Prostate gland (tissue), 2 donors: ENCODE data around the gene RGS19. TPM values are rescaled to one million over a fixed set of nuclear protein-coding genes. Genes with fewer than 3 reads are reported as not detected.

Source experiments
- DNase-seq: peaks from one replicate; pipeline ENCODE4 v3.0.0-alpha.2; 2019; ENCODE audit warnings: low spot score
- H3K27ac ChIP-seq, 2 donors: fragments of 200-600 bp; sonication (generic); 2 replicates each; pipeline ENCODE4 v1.5.1; 2017 to 2019
- H3K27me3 ChIP-seq: fragments of 200-600 bp; sonication (generic); replicated peaks from 2 replicates; pipeline ENCODE4 v1.5.1; 2019; ENCODE audit not compliant: insufficient read depth
- H3K36me3 ChIP-seq, 2 donors: fragments of 200-600 bp; sonication (generic); 1 replicate in 1 of 2; 2 replicates in 1 of 2; pipeline versions ENCODE4 v1.5.1 to v1.8.1; 2017 to 2019
- H3K4me1 ChIP-seq: fragments of 200-600 bp; sonication (generic); replicated peaks from 2 replicates; pipeline ENCODE4 v1.5.1; 2019
- H3K4me3 ChIP-seq, 2 donors: fragments of 200-600 bp; sonication (generic); 2 replicates each; pipeline ENCODE4 v1.5.1; 2017 to 2019
- H3K9me3 ChIP-seq: fragments of 200-600 bp; sonication (generic); 2 replicates; pipeline ENCODE4 v1.5.1; 2017
- POLR2A ChIP-seq: fragments of 450-650 bp; IDR thresholded peaks from one replicate; pipeline ENCODE4 v1.6.1; 2016; ENCODE audit warnings: antibody characterized with exemption, mild to moderate bottlenecking
- POLR2AphosphoS5 ChIP-seq: sonication (generic); formaldehyde crosslinking; IDR thresholded peaks from one replicate; pipeline ENCODE4 v1.6.1; 2017; ENCODE audit warnings: antibody characterized with exemption
- WGBS: methylation state at CpG from one replicate; pipeline ENCODE4 v1.1.5; 2018; 5-methylcytosine and 5-hydroxymethylcytosine counted together
- intact Hi-C: fragments of 100-400 bp; cut with DNase I; formaldehyde crosslinking; loops from one replicate; pipeline ENCODE4 v1.14.2; 2022
- total RNA-seq, 2 donors: library from RNA; depleted of rRNA; stranded (reverse); fragments of >200 nt; gene quantifications; one replicate each; pipeline ENCODE4 v1.1.0, GENCODE V29; 2016
- TF ChIP-seq, protein P1 (sequence below), 4 experiments: fragments of 200-600 bp in 2 of 4; fragments of 450-650 bp in 2 of 4; sonication (generic) in 2 of 4; IDR thresholded peaks; 1 replicate in 3 of 4; 2 replicates in 1 of 4; pipeline ENCODE4 v1.5.1; 2016 to 2019; ENCODE audit warnings: antibody characterized with exemption in 4 of 4, mild to moderate bottlenecking in 2 of 4, moderate library complexity in 2 of 4

RGS19 gene
- total RNA-seq, 2 donors from 2014 or later, result 13.3 to 15.1 TPM

DNA sequence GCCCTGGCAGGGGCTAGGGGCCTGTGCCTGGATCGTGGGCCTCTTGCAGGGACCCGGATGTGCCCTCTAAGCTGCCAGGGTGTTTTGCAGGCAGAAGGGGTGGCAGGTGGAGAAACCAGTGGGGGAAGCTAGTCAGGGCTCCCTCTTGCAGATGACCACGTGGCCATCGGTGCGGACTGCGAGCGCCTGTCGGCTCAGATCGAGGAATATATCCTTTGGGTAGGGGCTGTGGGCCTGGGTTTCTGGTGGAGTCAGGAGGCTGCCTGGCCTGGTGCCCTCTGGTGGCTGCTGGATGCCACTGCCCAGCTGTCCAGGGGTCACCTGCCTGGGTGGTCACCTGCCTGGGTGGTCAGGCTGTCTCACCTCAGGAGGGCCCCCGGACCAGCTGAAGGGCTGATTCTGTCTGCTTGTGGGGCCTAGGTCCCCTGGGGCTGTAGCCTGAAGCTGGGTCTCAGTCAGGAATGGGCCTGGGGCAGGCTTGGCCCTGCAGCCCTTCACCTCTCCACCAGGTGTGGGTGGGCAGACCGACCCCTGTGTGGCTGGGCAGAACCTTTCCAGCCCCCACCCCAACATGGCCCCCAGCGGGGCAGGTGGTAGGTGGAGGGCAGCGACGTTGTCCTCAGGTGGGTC is 9.6 kb downstream of the RGS19 start:
- Histone ChIP-seq H3K4me3 (no peak overlapping the region), H3K36me3 (no peaks in the 10 kb centered on the region), H3K9me3 (no peaks in the 10 kb centered on the region), H3K27me3 (no peaks in the 10 kb centered on the region), H3K4me1 (no peaks in the 10 kb centered on the region), H3K27ac (no peak overlapping the region)
- no peak for TF ChIP-seq POLR2A
- TF ChIP-seq, protein P1, sequence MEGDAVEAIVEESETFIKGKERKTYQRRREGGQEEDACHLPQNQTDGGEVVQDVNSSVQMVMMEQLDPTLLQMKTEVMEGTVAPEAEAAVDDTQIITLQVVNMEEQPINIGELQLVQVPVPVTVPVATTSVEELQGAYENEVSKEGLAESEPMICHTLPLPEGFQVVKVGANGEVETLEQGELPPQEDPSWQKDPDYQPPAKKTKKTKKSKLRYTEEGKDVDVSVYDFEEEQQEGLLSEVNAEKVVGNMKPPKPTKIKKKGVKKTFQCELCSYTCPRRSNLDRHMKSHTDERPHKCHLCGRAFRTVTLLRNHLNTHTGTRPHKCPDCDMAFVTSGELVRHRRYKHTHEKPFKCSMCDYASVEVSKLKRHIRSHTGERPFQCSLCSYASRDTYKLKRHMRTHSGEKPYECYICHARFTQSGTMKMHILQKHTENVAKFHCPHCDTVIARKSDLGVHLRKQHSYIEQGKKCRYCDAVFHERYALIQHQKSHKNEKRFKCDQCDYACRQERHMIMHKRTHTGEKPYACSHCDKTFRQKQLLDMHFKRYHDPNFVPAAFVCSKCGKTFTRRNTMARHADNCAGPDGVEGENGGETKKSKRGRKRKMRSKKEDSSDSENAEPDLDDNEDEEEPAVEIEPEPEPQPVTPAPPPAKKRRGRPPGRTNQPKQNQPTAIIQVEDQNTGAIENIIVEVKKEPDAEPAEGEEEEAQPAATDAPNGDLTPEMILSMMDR (IDR thresholded peaks at IDR 0.05), result peak in 2 of 4 experiments; percentile 31 to 58
- no peak for TF ChIP-seq POLR2AphosphoS5
- DNase-seq, result no peak
- intact Hi-C loops, result loop anchor here (10.0 kb wide), 1 partner anchor 175 kb away; the partner anchor contains the start of gene DNAJC5
- 55% methylated on average over 10 of the region's 14 CpGs for WGBS

DNA sequence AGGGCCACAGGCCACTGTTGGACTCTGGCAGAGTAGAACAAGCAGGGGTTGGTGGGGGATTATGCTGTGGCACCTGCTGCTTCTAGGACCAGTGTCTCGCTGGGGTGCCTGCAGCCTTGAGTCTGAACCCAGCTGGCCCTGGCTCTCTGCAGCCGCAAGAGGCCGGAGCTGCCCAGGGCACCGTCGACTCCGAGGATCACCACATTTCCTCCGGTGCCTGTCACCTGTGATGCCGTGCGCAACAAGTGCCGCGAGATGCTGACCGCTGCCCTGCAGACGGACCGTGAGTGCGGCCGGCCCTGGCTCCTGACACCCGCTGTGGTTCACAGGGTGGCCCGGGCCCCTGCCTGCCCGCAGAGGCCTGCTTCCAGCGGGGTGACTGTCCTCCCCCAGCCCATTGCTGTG is 10.1 kb downstream of the RGS19 start:
- Histone ChIP-seq H3K4me1 (peaks cover 2% of the 10 kb centered on the region), H3K27ac (no peak overlapping the region), H3K27me3 (no peaks in the 10 kb centered on the region), H3K4me3 (no peak overlapping the region), H3K9me3 (no peaks in the 10 kb centered on the region), H3K36me3 (no peaks in the 10 kb centered on the region)
- TF ChIP-seq, protein P1 (IDR thresholded peaks at IDR 0.05), result no peak
- no peak for TF ChIP-seq POLR2A
- TF ChIP-seq POLR2AphosphoS5, result no peak
- DNase-seq, result no peak
- intact Hi-C loops, result loop anchor here (10.0 kb wide), 1 partner anchor 174 kb away; the partner anchor contains the start of gene DNAJC5
- WGBS, result 80% methylated on average over 2 of the region's 20 CpGs

DNA sequence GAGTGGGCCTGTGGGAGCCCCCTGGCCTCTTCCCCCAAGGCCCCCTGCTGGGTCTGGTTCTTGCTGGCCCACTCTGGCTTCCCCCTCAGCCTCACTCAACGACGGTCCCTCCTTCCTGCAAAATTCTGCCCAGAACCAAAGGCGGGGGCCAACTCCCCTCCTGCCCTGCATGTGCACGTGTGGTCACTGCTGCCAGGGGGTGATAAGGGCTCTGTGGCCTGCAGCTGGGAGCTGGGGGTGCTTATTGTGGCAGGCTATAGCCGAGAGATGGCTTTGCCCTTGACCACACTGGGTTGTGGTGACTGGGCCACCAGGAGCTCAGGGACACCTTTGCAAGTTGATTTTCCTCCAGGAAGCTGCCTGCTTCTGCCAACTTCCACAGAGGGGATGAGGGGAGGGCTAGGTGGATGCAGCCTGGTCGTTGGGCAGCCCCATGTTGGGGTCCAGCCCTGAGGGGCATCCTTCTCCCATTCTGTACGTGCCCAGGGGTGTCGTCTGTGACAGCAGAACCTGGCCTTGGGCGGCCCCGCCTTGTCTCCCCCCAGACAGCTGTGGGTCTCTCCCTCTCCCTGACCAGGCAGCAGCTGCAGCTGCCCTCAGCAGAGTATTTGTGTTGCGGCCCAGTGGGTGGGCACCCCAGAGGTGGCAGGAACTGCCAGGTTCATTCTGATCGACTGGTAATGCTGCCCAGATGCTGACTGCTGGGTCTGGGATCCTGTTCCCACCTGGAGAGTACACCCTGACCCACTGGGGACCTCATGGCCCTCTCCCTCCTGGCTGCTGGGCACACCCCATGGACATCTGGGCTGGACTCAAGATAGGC is 10.7 kb downstream of the RGS19 start:
- no peak for DNase-seq
- H3K4me3 ChIP-seq, result no peak overlapping the region
- TF ChIP-seq POLR2A, result no peak
- no peak for TF ChIP-seq POLR2AphosphoS5
- TF ChIP-seq, protein P1 (IDR thresholded peaks at IDR 0.05), result no peak
- no peaks in the 10 kb centered on the region for H3K27me3 ChIP-seq
- no peaks in the 10 kb centered on the region for H3K36me3 ChIP-seq
- no peak overlapping the region for H3K27ac ChIP-seq
- H3K4me1 ChIP-seq, result peaks cover 8% of the 10 kb centered on the region
- H3K9me3 ChIP-seq, result no peaks in the 10 kb centered on the region
- 79% methylated on average over 12 of the region's 12 CpGs for WGBS
- intact Hi-C loops, result loop anchor here (10.0 kb wide), 1 partner anchor 174 kb away; the partner anchor contains the start of gene DNAJC5

DNA sequence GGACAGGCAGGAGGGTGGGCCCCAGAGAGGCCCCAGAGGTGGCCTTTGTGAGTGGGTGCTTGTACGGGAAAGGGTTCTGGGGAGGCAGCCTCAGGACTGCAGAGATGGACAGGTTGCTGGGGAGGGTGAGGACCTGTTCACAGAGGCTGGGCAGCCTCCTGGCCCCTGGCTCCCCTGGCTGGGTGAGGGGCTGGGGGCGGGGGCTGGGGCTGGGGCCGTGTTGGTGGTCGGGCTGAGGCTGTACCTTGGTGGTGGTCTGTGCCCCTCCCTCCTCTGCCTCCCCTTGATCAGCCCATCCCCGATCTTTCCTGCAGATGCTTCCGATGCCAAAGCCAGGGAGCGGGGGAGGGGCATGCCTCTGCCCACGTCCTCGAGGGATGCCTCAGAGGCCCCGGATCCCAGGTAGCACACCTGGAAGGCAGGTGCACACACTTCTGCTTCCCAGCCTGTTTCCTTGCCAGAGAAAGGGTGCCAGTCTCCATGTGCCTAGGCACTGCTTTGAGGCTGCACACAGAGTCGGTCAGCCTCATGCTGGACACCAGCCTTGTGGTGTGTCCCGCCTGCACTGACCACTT is 11.5 kb downstream of the RGS19 start:
- Histone ChIP-seq H3K27ac (no peak overlapping the region), H3K36me3 (no peaks in the 10 kb centered on the region), H3K4me1 (peaks cover 10% of the 10 kb centered on the region), H3K9me3 (no peaks in the 10 kb centered on the region), H3K4me3 (no peak overlapping the region), H3K27me3 (no peaks in the 10 kb centered on the region)
- DNase-seq, result no peak
- intact Hi-C loops, result loop anchor here (10.0 kb wide), 1 partner anchor 173 kb away; the partner anchor contains the start of gene DNAJC5
- TF ChIP-seq, protein P1 (IDR thresholded peaks at IDR 0.05), result no peak
- no peak for TF ChIP-seq POLR2A
- WGBS, result 73% methylated on average over 12 of the region's 12 CpGs
